ENCODE results near the gene SLC17A6.

The SLC17A6 gene

GRCh38 chr11:22390283-22390655 is 52.1 kb downstream of the SLC17A6 start:
- DNase-seq = no peak

GRCh38 chr11:22392561-22392960 is 54.4 kb downstream of the SLC17A6 start:
- DNase-seq = no peak

- DNase-seq = no peak
These were observed 67.2 kb downstream of the SLC17A6 start for GRCh38 chr11:22405377-22405776.

- DNase-seq = no peak
These were observed 69.1 kb downstream of the SLC17A6 start for GRCh38 chr11:22407267-22407666.

GRCh38 chr11:22407921-22408320 is 69.7 kb downstream of the SLC17A6 start:
- no peak for DNase-seq

GRCh38 chr11:22415476-22415875 is 77.3 kb downstream of the SLC17A6 start:
- DNase-seq = no peak

GRCh38 chr11:22416462-22416861 is 78.3 kb downstream of the SLC17A6 start:
- no peak for DNase-seq

- DNase-seq = no peak
These were observed 88.7 kb downstream of the SLC17A6 start for GRCh38 chr11:22426915-22427314.

All from midbrain (tissue), 1 donor.